Measurements from ENCODE around the gene ANKRD13C. TPM values are rescaled to one million over a fixed set of nuclear protein-coding genes. Genes with fewer than 3 reads are reported as not detected.
"Not testable (repeated sequence)": the region's sequence is repeated elsewhere in the genome, so short reads cannot be mapped to it uniquely, and the experiment has no call there.

The ANKRD13C gene
- polyA plus RNA-seq (2014; cell fraction: cytosol; rRNA removed), result 10.6 and 10.8 TPM in 2 replicates
- 18.8 and 22.1 TPM in 2 replicates for polyA plus RNA-seq (2014; cell fraction: nucleus; rRNA removed)

- DNase-seq (ENCODE audit: low spot score), result peak; percentile 96
Observed at GRCh38 chr1:70354332-70355110, at the start of gene ANKRD13C. Gene ANKRD13C, minus strand, starts transcription at chr1:70354722. Its CDS starts 314 bp downstream, at chr1:70354408.

GRCh38 chr1:70403759-70404158 is 49.2 kb upstream of the ANKRD13C start:
- DNase-seq (ENCODE audit: low spot score), result no peak

- DNase-seq (ENCODE audit: low spot score), result no peak
Observed at GRCh38 chr1:70401974-70402373, 47.5 kb upstream of the ANKRD13C start.

- no peak for DNase-seq (ENCODE audit: low spot score)
Observed at GRCh38 chr1:70400335-70400734, 45.8 kb upstream of the ANKRD13C start.

GRCh38 chr1:70397013-70397412 is 42.5 kb upstream of the ANKRD13C start:
- DNase-seq (ENCODE audit: low spot score), result no peak

- no peak for DNase-seq (ENCODE audit: low spot score)
Observed at GRCh38 chr1:70396607-70397006, 42.1 kb upstream of the ANKRD13C start.

- no peak for DNase-seq (ENCODE audit: low spot score)
Observed at GRCh38 chr1:70392626-70393025, 38.1 kb upstream of the ANKRD13C start.

- no peak for DNase-seq (ENCODE audit: low spot score)
Observed at GRCh38 chr1:70387507-70387906, 33.0 kb upstream of the ANKRD13C start.

- no peak for DNase-seq (ENCODE audit: low spot score)
Observed at GRCh38 chr1:70386121-70386520, 31.6 kb upstream of the ANKRD13C start.

GRCh38 chr1:70385477-70385876 is 31.0 kb upstream of the ANKRD13C start:
- DNase-seq (ENCODE audit: low spot score), result no peak

- DNase-seq (ENCODE audit: low spot score), result no peak
Observed at GRCh38 chr1:70384542-70384941, 30.0 kb upstream of the ANKRD13C start.

- DNase-seq (ENCODE audit: low spot score), result no peak
Observed at GRCh38 chr1:70383483-70383882, 29.0 kb upstream of the ANKRD13C start.

GRCh38 chr1:70382682-70383081 is 28.2 kb upstream of the ANKRD13C start:
- no peak for DNase-seq (ENCODE audit: low spot score)

- DNase-seq (ENCODE audit: low spot score), result no peak
Observed at GRCh38 chr1:70376196-70376595, 21.7 kb upstream of the ANKRD13C start.

GRCh38 chr1:70373580-70373979 is 19.1 kb upstream of the ANKRD13C start:
- DNase-seq (ENCODE audit: low spot score), result not testable (repeated sequence)

GRCh38 chr1:70372426-70372825 is 17.9 kb upstream of the ANKRD13C start:
- no peak for DNase-seq (ENCODE audit: low spot score)

GRCh38 chr1:70371586-70371985 is 17.1 kb upstream of the ANKRD13C start:
- not testable (repeated sequence) for DNase-seq (ENCODE audit: low spot score)

- DNase-seq (ENCODE audit: low spot score), result not testable (repeated sequence)
Observed at GRCh38 chr1:70367397-70367796, 12.9 kb upstream of the ANKRD13C start.

GRCh38 chr1:70366997-70367396 is 12.5 kb upstream of the ANKRD13C start:
- not testable (repeated sequence) for DNase-seq (ENCODE audit: low spot score)

GRCh38 chr1:70366425-70366952 is 12.0 kb upstream of the ANKRD13C start:
- not testable (repeated sequence) for DNase-seq (ENCODE audit: low spot score)

GRCh38 chr1:70364439-70364838 is 9.9 kb upstream of the ANKRD13C start:
- no peak for DNase-seq (ENCODE audit: low spot score)

- DNase-seq (ENCODE audit: low spot score), result peak; percentile 10
Observed at GRCh38 chr1:70361727-70362398, 7.3 kb upstream of the ANKRD13C start.

- DNase-seq (ENCODE audit: low spot score), result no peak
Observed at GRCh38 chr1:70360321-70360720, 5.8 kb upstream of the ANKRD13C start.
